HL-60/S4 (cell line): ENCODE measurements around the gene ST3GAL5.

Experiments used
- in situ Hi-C: fragments of 300-500 bp; cut with MboI; formaldehyde crosslinking; loops from 2 replicates; pipeline ENCODE4 v1.14.3; 2022; ENCODE audit warnings: low sequenced_read_pairs

ST3GAL5 gene

DNA sequence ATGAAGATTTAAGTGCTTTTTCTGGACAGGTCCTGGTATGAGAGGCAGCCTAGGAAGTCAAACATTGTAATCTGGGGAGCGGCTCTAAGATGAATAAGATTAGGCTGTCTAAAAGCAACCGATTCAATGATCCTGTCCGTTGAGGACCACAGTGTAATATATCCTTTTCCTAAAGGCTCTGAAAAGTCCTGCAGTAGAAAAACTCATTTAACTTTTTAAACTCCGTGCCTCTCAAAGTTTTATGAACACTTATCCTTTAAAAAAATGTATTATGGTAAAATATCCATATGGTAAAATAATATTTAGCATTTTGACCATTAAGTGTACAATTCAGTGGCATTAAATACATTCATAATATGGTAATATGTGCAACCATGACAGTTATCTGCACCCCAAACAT is 95.2 kb downstream of the ST3GAL5 start:
- in situ Hi-C loops: no loop called here

DNA sequence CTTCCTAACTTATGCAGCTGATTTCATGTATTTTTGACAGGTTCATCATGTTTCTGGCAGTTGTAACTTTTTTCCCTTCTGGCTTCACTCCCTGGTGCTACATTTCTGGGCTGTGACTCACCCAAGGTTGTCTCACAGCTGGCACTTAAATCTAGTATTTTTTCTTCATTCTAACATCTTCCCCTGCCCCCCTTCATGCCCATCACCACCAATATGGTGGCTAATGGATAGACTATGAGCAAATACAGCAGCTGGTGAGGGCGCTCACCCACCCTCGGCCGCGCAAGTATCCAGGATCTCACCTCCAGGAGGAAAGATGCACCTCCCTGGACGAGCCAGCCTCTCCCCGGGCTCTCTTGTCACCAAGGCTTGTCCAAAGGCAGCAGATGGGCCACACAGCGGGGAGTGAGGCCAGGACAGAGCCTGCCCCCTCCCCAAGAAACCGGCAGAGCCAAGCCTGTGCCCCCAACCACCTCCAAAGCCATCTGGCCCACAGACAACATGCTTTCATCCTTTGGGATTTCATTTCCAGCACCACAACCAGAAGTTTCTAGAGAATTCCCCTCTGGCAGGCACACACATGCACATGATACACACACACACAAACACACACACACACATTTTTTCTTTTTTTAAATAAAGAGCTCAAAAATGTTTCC is 95.9 kb downstream of the ST3GAL5 start:
- in situ Hi-C loops: no loop called here

DNA sequence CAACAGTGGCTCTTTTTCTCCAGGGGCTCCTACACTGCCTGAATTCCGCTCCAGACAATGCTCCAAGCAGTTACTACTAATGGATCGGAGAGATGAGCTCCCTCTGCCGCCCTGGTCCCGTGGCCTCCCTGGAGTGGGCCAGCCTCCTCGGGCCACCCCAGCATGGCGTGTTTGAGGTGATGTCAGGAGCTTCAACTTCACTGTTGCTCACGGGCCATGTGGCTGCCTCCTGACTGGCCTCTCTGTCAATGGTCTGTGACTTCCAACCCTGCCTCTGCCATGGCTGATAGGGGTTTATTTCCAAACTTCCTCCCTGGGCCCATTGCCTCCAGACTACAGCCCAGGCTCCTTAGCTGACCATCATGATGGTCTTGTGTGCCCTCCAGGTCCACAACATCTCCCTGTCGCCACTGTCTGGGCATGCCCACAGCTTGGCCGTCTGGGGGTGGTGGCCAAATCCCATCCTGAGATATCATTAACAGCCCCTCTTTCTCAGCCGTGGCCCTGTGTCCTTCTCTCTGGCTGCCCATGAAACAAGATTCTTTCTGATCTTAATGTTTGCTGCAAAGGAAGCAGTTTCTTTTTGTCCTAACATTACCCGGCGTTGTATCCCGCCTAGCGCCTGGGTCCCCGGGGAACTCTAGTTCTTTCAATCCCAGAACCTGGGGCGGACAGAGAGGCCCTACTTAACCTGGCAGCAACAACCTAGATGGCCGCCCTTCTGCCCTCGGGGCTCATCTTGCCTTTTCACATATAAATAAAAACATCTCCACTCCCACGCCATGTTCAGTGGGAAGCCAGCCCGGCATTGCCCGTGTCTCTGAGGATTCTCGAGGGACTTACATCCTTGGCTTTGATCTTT is 96.9 kb downstream of the ST3GAL5 start:
- in situ Hi-C loops: no loop called here

DNA sequence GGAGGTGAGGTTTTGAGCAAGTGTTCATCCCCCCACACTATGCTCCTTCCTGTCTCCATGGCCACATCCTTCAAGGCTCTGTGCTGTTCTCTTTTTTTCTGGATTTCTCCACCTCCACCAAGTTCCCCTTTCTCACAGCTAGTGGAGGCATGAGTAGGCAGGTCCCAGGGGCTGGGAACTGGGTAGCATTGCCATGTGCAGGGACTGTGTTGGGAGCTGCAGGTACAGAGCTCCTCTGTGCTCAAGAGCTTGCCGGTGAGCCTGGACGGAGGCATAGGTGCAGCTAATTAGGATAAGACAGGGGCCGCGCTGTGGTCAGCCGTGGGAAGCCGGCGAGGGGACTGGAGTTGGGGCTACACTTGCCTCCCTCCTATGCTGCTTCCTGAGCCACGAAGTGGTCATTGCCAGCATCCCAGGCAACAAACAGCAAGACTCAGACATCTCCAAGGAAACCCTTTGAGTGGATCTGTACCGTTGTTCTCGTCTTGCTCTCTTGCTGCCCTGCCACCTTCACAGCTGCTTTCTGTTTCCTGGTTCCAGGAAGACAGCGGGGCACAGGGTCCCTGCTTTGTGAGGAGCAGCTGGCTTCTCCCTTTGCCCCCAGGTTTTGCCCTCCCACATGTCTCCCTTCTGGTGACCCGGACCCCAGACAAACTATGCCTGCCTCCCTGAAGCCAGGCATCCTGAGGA is 98.1 kb downstream of the ST3GAL5 start:
- in situ Hi-C loops: no loop called here

DNA sequence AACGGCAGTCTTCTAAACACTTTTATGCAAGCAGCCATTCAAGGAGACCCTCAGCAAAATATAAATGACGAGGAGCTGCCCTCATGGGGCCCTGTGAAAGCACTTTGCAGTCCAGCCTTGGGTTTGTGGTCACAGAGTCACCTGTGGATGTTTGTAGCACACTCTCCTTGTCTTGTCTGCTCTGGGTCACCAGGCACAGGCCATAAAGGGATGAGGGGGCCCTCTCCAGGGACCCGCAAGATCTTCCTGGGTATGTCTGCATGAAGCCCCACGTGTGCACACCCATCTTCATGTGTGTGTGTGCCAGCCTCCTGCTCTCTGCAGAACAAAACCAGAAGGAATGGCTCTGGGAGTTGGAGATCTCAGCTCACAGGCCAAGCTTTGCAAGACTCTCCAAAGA is 98.8 kb downstream of the ST3GAL5 start:
- in situ Hi-C loops: no loop called here

DNA sequence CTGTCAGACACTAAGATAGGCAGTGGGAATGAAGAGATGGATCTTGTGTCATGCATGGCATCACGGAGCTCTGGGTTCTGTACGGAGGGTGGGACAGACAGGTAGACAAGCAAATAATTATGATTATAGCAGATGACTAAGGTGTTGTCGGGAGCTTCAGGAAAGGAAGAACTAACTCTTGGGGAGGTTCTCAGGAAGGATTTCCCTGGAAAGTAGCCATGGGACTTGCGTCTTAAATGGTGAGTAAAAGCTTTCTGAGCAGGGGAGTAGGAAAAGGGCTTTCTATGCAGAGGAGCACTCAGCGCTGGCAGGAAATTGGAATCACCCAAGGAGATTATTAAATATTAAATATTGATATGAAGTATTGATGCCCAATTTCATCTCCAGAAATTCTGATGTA is 99.5 kb downstream of the ST3GAL5 start:
- in situ Hi-C loops: no loop called here

DNA sequence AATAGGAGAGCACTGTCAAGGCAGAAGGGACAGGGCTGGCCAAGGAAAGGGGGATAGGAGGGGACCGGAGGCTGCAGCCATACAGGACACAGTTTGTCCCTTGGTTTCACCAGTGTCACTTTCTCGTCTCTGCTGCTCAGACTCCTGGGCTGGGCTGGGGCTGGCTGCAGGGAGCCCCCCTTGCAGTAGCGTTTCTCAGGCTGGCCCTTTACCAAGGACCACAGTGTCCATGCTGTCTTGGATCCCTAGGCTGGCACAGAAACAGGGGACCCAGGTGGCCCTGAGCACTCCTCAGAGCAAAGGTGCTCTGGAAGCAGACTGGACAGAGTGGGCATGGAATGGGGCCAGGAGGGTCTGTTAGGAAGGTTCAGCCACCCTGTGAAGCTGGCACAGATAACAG is 100.2 kb downstream of the ST3GAL5 start:
- in situ Hi-C loops: no loop called here

DNA sequence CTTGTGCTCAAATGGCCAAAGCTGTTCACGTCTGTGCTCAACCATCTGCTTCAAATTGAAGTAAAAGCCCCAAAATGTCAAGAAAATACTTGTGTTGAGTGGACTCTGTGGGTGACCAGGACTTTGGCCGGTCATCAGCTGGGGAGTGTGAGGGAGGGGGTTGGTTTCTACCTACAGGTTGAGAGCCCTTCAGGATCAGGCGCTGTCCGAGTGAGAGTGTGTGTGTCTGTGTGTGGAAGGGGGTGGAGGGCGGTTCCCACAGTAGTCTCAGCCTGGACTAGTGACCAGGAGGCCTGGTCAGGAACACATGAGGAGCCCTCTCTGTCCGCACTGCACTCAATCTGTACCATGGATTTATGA is 100.8 kb downstream of the ST3GAL5 start:
- in situ Hi-C loops: no loop called here

DNA sequence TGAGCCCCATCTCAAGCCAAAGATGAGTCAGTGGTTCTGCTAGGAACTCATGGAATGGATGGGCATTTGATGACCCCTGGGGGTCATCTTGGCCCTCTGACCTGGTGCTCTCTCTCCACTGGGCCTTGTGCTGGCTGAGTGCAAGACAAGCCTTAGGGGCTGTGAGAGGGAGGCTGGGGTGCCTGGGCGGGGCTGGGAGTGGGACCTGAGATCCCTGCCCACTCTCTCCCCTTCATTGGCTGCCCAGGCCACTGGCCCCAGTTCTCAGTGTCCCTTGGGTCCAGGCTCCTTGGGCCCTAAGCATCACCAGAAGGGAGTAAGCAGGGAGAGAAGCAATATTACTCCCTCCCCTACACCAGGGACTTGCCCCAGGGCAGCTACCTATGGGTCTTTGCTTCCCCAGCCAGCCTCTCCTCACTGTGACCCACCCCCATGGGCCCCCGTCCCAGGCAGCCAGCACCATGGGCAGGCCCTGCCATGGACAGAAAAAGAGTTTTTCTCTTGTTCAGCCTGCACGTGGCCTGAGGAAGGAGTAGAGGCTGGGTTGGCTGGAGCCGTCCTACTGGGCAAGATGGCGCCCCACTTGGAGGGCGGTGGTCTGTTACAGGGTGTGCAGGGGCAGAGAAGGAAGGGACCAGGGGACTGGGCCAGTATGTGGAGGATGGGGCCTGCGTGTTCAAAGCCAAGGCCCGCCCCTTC is 101.4 kb downstream of the ST3GAL5 start:
- in situ Hi-C loops: no loop called here
